GM23338 (cell line): ENCODE data around the gene USP6NL. TPM values are rescaled to one million over a fixed set of nuclear protein-coding genes. Genes with fewer than 3 reads are reported as not detected.
A peak's percentile ranks its signal among the peaks of the same experiment; 100 is the strongest.

ENCODE experiments used
- ATAC-seq: fragments of 200-7000 bp; cut with Tn5 transposase; 3 replicates; pipeline ENCODE4 v1.9.1; 2020
- DNase-seq: peaks from one replicate; pipeline ENCODE4 v3.0.0-alpha.2; 2015; ENCODE audit warnings: low spot score
- H2AFZ ChIP-seq: fragments of 200-600 bp; sonication (generic); 2 replicates; pipeline ENCODE4 v1.8.0; 2016; ENCODE audit warnings: antibody characterized with exemption, mild to moderate bottlenecking, moderate library complexity
- H3F3A ChIP-seq: fragments of 200-600 bp; sonication (generic); replicated peaks from 2 replicates; pipeline ENCODE4 v1.8.0; 2017; ENCODE audit warnings: antibody characterized with exemption, mixed run types, low read depth
- H3K27ac ChIP-seq: fragments of 200-600 bp; sonication (generic); 2 replicates; pipeline ENCODE4 v1.6.1; 2016; ENCODE audit warnings: low read depth
- H3K27me3 ChIP-seq: fragments of 200-600 bp; sonication (generic); 2 replicates; pipeline ENCODE4 v1.8.0; 2016; ENCODE audit warnings: mild to moderate bottlenecking, mixed run types, moderate library complexity; ENCODE audit not compliant: insufficient read depth
- H3K36me3 ChIP-seq: fragments of 200-600 bp; sonication (generic); 2 replicates; pipeline ENCODE4 v1.8.0; 2016; ENCODE audit warnings: mild to moderate bottlenecking; ENCODE audit not compliant: insufficient read depth
- H3K4me1 ChIP-seq: fragments of 200-600 bp; sonication (generic); 2 replicates; pipeline ENCODE4 v1.8.0; 2016; ENCODE audit warnings: mild to moderate bottlenecking, moderate library complexity; ENCODE audit not compliant: insufficient read depth
- H3K4me2 ChIP-seq: fragments of 200-600 bp; sonication (generic); 2 replicates; pipeline ENCODE4 v1.7.1; 2017; ENCODE audit warnings: mixed run types
- H3K4me3 ChIP-seq: fragments of 200-600 bp; sonication (generic); 2 replicates; pipeline ENCODE4 v1.6.1; 2016; ENCODE audit warnings: mixed run types
- H3K79me2 ChIP-seq: fragments of 200-600 bp; sonication (generic); replicated peaks from 2 replicates; pipeline ENCODE4 v1.8.0; 2017; ENCODE audit warnings: mild to moderate bottlenecking; ENCODE audit not compliant: insufficient read depth
- H3K9me2 ChIP-seq: fragments of 200-600 bp; sonication (generic); 2 replicates; pipeline ENCODE4 v1.8.0; 2017; ENCODE audit not compliant: insufficient read depth
- H4K20me1 ChIP-seq: fragments of 200-600 bp; sonication (generic); replicated peaks from 2 replicates; pipeline ENCODE4 v1.8.0; 2017; ENCODE audit warnings: mild to moderate bottlenecking; ENCODE audit not compliant: insufficient read depth
- H3K27ac Mint-ChIP-seq: 2 replicates; pipeline ENCODE4 v1.8.0; 2020; ENCODE audit warnings: inconsistent platforms, mild to moderate bottlenecking, moderate library complexity, mixed read lengths
- H3K27me3 Mint-ChIP-seq: 3 replicates; pipeline ENCODE4 v1.8.0; 2022; ENCODE audit warnings: low read depth, mild to moderate bottlenecking, moderate library complexity, mixed read lengths, inconsistent platforms; ENCODE audit not compliant: insufficient read depth, poor library complexity
- H3K36me3 Mint-ChIP-seq: 3 replicates; pipeline ENCODE4 v1.8.0; 2021; ENCODE audit warnings: low read depth, mild to moderate bottlenecking, inconsistent platforms, moderate library complexity, mixed read lengths
- H3K4me1 Mint-ChIP-seq: 3 replicates; pipeline ENCODE4 v1.8.0; 2020; ENCODE audit warnings: mild to moderate bottlenecking, inconsistent platforms, mixed read lengths
- H3K4me3 Mint-ChIP-seq: 3 replicates; pipeline ENCODE4 v1.8.0; 2021; ENCODE audit warnings: moderate library complexity, mild to moderate bottlenecking, inconsistent platforms, mixed read lengths
- H3K9me3 Mint-ChIP-seq: 3 replicates; pipeline ENCODE4 v1.8.0; 2020; ENCODE audit warnings: moderate library complexity, mild to moderate bottlenecking, inconsistent platforms, mixed read lengths
- CTCF ChIP-seq, 2 experiments: fragments of 200-600 bp in 1 of 2; sonication (generic) in 1 of 2; conservative IDR thresholded peaks; 2 replicates each; pipeline versions ENCODE4 v1.5.1 to v1.6.1; 2016 to 2017; ENCODE audit warnings: antibody characterized with exemption in 2 of 2, low read depth in 2 of 2, mild to moderate bottlenecking in 2 of 2, moderate library complexity in 1 of 2
- ETS1 ChIP-seq: IDR thresholded peaks from 2 replicates; pipeline ENCODE4 v1.6.1; 2016; ENCODE audit warnings: antibody characterized with exemption
- EZH2phosphoT487 ChIP-seq: fragments of 200-600 bp; sonication (generic); IDR thresholded peaks from one replicate; pipeline ENCODE4 v1.8.1; 2018; ENCODE audit warnings: antibody characterized with exemption; ENCODE audit not compliant: unreplicated experiment
- NANOG ChIP-seq: IDR thresholded peaks from 2 replicates; pipeline ENCODE4 v1.6.1; 2016; ENCODE audit warnings: antibody characterized with exemption, borderline replicate concordance
- POLR2AphosphoS5 ChIP-seq: IDR thresholded peaks from 2 replicates; pipeline ENCODE4 v1.6.1; 2016; ENCODE audit warnings: antibody characterized with exemption, low read depth
- REST ChIP-seq: IDR thresholded peaks from one replicate; pipeline ENCODE4 v1.6.1; 2018; ENCODE audit warnings: antibody characterized with exemption; ENCODE audit not compliant: unreplicated experiment
- ZNF331 ChIP-seq: fragments of 250-450 bp; sonication (Bioruptor Pico); IDR thresholded peaks from 2 replicates; pipeline ENCODE4 v1.5.0; 2020; ENCODE audit warnings: low read depth, mild to moderate bottlenecking, moderate library complexity
- polyA plus RNA-seq: library from polyadenylated mRNA; unstranded; fragments of >200 nt; fragmentation: Nextera tagmentation; extraction: Ambion mirVana; gene quantifications from 2 replicates; pipeline ENCODE4 v1.2.1, GENCODE V29; 2016
- total RNA-seq: library from RNA; depleted of rRNA; stranded (reverse); fragments of >200 nt; shearing (Covaris generic); gene quantifications from 2 replicates; pipeline ENCODE4 v1.2.3, GENCODE V29; 2014

USP6NL gene
- total and polyA plus RNA-seq, 2 experiments from 2014 or later = 8.1 to 29.7 TPM

- Mint-ChIP-seq H3K27ac (peak overlapping the region; percentile 15; the same call in 1 of the 2 replicates), H3K27me3 (no peaks in the 10 kb centered on the region), H3K36me3 (no peaks in the 10 kb centered on the region), H3K4me1 (peaks cover 47% of the 10 kb centered on the region), H3K4me3 (no peak overlapping the region), H3K9me3 (no peaks in the 10 kb centered on the region)
- peak; percentile 25 to 44 for TF ChIP-seq CTCF (conservative IDR thresholded peaks at IDR 0.05; ENCODE audit: low read depth in 2 of 2)
- TF ChIP-seq NANOG = no peak
- TF ChIP-seq ETS1 = no peak
- Histone ChIP-seq H3F3A (no peaks in the 10 kb centered on the region), H3K36me3 (no peaks in the 10 kb centered on the region), H3K4me3 (no peak overlapping the region), H3K4me1 (peaks cover 42% of the 10 kb centered on the region), H4K20me1 (peaks cover 16% of the 10 kb centered on the region; the same call in 1 of the 2 replicates), H3K9me2 (no peaks in the 10 kb centered on the region), H2AFZ (no peak overlapping the region), H3K79me2 (peaks cover 96% of the 10 kb centered on the region), H3K27ac (no peak overlapping the region), H3K4me2 (no peak overlapping the region), H3K27me3 (no peaks in the 10 kb centered on the region)
- DNase-seq = peak; percentile 79
- ATAC-seq = peak; percentile 86
These were observed 78.1 kb downstream of the USP6NL start for GRCh38 chr10:11533328-11533781.

GRCh38 chr10:11532306-11532705, 79.1 kb downstream of the USP6NL start:
- Histone ChIP-seq H3K4me1 (peaks cover 42% of the 10 kb centered on the region), H3K4me2 (no peak overlapping the region), H4K20me1 (peaks cover 16% of the 10 kb centered on the region; the same call in 1 of the 2 replicates), H3K4me3 (no peak overlapping the region), H3K36me3 (no peaks in the 10 kb centered on the region), H3K27ac (no peak overlapping the region), H3K9me2 (no peaks in the 10 kb centered on the region), H3K27me3 (no peaks in the 10 kb centered on the region), H3F3A (no peaks in the 10 kb centered on the region), H2AFZ (no peak overlapping the region), H3K79me2 (peaks cover 95% of the 10 kb centered on the region)
- Mint-ChIP-seq H3K27me3 (no peaks in the 10 kb centered on the region), H3K27ac (no peak overlapping the region), H3K4me3 (no peak overlapping the region), H3K9me3 (no peaks in the 10 kb centered on the region), H3K4me1 (peaks cover 48% of the 10 kb centered on the region), H3K36me3 (no peaks in the 10 kb centered on the region)
- no peak for DNase-seq
- peak; percentile 28; the same call in 2 of the 3 replicates for ATAC-seq
- TF ChIP-seq EZH2phosphoT487 (no peak), ZNF331 (CRISPR knock-in tag) (no peak), REST (no peak), POLR2AphosphoS5 (no peak), NANOG (no peak), ETS1 (no peak)
